Loucy (cell line): ENCODE measurements around the gene CERS5.

Experiments used
- EZH2phosphoT487 ChIP-seq: fragments of 200-600 bp; IDR thresholded peaks from 2 replicates; pipeline ENCODE4 v1.6.1; 2018; ENCODE audit warnings: antibody characterized with exemption, mild to moderate bottlenecking, moderate library complexity, borderline replicate concordance
- TF ChIP-seq, protein P1 (sequence below): fragments of 200-600 bp; sonication (generic); conservative IDR thresholded peaks from 2 replicates; pipeline ENCODE4 v1.5.1; 2014; ENCODE audit warnings: mild to moderate bottlenecking, antibody characterized with exemption, low read length

- TF ChIP-seq, protein P1, sequence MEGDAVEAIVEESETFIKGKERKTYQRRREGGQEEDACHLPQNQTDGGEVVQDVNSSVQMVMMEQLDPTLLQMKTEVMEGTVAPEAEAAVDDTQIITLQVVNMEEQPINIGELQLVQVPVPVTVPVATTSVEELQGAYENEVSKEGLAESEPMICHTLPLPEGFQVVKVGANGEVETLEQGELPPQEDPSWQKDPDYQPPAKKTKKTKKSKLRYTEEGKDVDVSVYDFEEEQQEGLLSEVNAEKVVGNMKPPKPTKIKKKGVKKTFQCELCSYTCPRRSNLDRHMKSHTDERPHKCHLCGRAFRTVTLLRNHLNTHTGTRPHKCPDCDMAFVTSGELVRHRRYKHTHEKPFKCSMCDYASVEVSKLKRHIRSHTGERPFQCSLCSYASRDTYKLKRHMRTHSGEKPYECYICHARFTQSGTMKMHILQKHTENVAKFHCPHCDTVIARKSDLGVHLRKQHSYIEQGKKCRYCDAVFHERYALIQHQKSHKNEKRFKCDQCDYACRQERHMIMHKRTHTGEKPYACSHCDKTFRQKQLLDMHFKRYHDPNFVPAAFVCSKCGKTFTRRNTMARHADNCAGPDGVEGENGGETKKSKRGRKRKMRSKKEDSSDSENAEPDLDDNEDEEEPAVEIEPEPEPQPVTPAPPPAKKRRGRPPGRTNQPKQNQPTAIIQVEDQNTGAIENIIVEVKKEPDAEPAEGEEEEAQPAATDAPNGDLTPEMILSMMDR: peak; percentile 51
- no peak for TF ChIP-seq EZH2phosphoT487
These were observed 65.5 kb downstream of the CERS5 start for GRCh38 chr12:50101663-50102062.
